ENCODE measurements around the gene TFAP2B. TPM values are rescaled to one million over a fixed set of nuclear protein-coding genes. Genes with fewer than 3 reads are reported as not detected.

Gene TFAP2B
- polyA plus RNA-seq, 1 donor from 2014 or later: not detected

- no peak overlapping the region for H2AFZ ChIP-seq (ENCODE audit: low read depth, low read length)
- no peaks in the 10 kb centered on the region for H3F3A ChIP-seq (ENCODE audit: insufficient read depth, low read length, poor library complexity, severe bottlenecking)
- peaks cover 100% of the 10 kb centered on the region for H3K27me3 ChIP-seq (ENCODE audit: insufficient read depth, low read depth, low read length)
- no peak overlapping the region for H3K4me3 ChIP-seq (ENCODE audit: low read length)
- H4K20me1 ChIP-seq (ENCODE audit: insufficient read depth): no peaks in the 10 kb centered on the region
- no peak overlapping the region for H3K4me2 ChIP-seq (ENCODE audit: low read length)
- no peaks in the 10 kb centered on the region for H3K9me2 ChIP-seq (ENCODE audit: insufficient read depth, low read length)
- TF ChIP-seq EZH2 (IDR thresholded peaks at IDR 0.05; ENCODE audit: borderline replicate concordance, insufficient read depth, low read length, poor library complexity, severe bottlenecking) (no peak), POLR2AphosphoS5 (IDR thresholded peaks at IDR 0.05) (no peak), CTCF (IDR thresholded peaks at IDR 0.05; ENCODE audit: poor library complexity, severe bottlenecking) (no peak), RAD21 (conservative IDR thresholded peaks at IDR 0.05) (no peak), SMC3 (conservative IDR thresholded peaks at IDR 0.05; ENCODE audit: poor library complexity) (no peak), MXI1 (conservative IDR thresholded peaks at IDR 0.05; ENCODE audit: poor library complexity, severe bottlenecking) (no peak), TAF1 (IDR thresholded peaks at IDR 0.05; ENCODE audit: low read depth) (no peak), EP300 (conservative IDR thresholded peaks at IDR 0.05; ENCODE audit: poor library complexity, severe bottlenecking) (no peak), REST (IDR thresholded peaks at IDR 0.05; ENCODE audit: borderline replicate concordance) (no peak)
- H3K27ac ChIP-seq (ENCODE audit: low read length): no peak overlapping the region
- H3K9ac ChIP-seq (ENCODE audit: low read length): no peak overlapping the region
- H3K79me2 ChIP-seq (replicated peaks; ENCODE audit: insufficient read depth, low read length): no peaks in the 10 kb centered on the region
- no peaks in the 10 kb centered on the region for H3K9me3 ChIP-seq (ENCODE audit: low read length)
- H3K36me3 ChIP-seq (ENCODE audit: insufficient read depth, low read length): no peaks in the 10 kb centered on the region
Measured at GRCh38 chr6:50829898-50830444, 11.3 kb downstream of the TFAP2B start.

GRCh38 chr6:50831186-50831585, 12.5 kb downstream of the TFAP2B start:
- no peaks in the 10 kb centered on the region for H3K36me3 ChIP-seq (ENCODE audit: insufficient read depth, low read length)
- H2AFZ ChIP-seq (ENCODE audit: low read depth, low read length): no peak overlapping the region
- H4K20me1 ChIP-seq (ENCODE audit: insufficient read depth): no peaks in the 10 kb centered on the region
- TF ChIP-seq EP300 (conservative IDR thresholded peaks at IDR 0.05; ENCODE audit: poor library complexity, severe bottlenecking) (no peak), EZH2 (IDR thresholded peaks at IDR 0.05; ENCODE audit: borderline replicate concordance, insufficient read depth, low read length, poor library complexity, severe bottlenecking) (no peak), TAF1 (IDR thresholded peaks at IDR 0.05; ENCODE audit: low read depth) (no peak), REST (IDR thresholded peaks at IDR 0.05; ENCODE audit: borderline replicate concordance) (no peak)
- no peak overlapping the region for H3K27ac ChIP-seq (ENCODE audit: low read length)
- no peaks in the 10 kb centered on the region for H3F3A ChIP-seq (ENCODE audit: insufficient read depth, low read length, poor library complexity, severe bottlenecking)
- H3K9me2 ChIP-seq (ENCODE audit: insufficient read depth, low read length): no peaks in the 10 kb centered on the region
- H3K79me2 ChIP-seq (replicated peaks; ENCODE audit: insufficient read depth, low read length): no peaks in the 10 kb centered on the region
- no peak overlapping the region for H3K4me3 ChIP-seq (ENCODE audit: low read length)
- peaks cover 100% of the 10 kb centered on the region for H3K27me3 ChIP-seq (ENCODE audit: insufficient read depth, low read depth, low read length)
- H3K9ac ChIP-seq (ENCODE audit: low read length): no peak overlapping the region
- no peak overlapping the region for H3K4me2 ChIP-seq (ENCODE audit: low read length)
- no peaks in the 10 kb centered on the region for H3K9me3 ChIP-seq (ENCODE audit: low read length)

All from neural cell (in vitro differentiated cells).